C4-2B (cell line): ENCODE measurements around the gene SLC26A2.

ENCODE experiments used
- CTCF ChIP-seq: fragments of 450-650 bp; conservative IDR thresholded peaks from 2 replicates; pipeline ENCODE4 v1.5.1; 2017; ENCODE audit warnings: mild to moderate bottlenecking
- ZFX ChIP-seq: fragments of 450-650 bp; IDR thresholded peaks from 2 replicates; pipeline ENCODE4 v1.6.1; 2017

DNA sequence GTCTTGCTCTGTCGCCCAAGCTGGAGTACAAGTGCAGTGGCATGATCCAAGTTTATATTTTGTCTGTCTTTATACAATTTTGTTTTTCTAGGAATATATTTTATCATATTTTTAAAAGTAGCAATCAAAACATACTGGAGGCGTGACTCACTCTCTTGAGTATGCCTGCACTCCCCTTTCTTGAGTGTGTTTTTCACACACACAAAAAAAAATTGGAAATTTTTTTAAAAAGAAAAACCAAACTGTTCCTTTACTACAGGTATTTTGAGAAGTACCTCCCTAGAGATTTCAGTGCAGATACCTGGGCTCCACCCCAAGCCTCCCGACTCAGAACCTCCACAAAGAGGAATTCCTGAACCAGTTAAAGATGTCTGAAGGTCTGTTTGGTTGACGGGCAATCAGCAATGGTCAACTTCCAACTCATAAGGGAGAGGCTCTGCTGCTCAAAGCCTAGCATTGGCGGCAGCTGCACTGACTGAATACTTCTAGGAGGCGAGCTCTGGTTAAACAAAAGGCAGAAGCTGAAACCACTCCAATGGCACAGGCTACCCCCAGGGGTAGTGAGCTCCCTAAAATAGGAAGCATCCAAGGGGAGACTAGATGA lies 43.4 kb upstream of the SLC26A2 start:
- TF ChIP-seq CTCF (no peak), ZFX (no peak)
